ENCODE data around the gene TENT4A.

GRCh38 chr5:6710551-6711318, 2.5 kb upstream of the TENT4A start:
- TF ChIP-seq POLR2AphosphoS5 (IDR thresholded peaks at IDR 0.05; ENCODE audit: borderline replicate concordance, low read depth, low read length): no peak
- TF ChIP-seq EZH2 (IDR thresholded peaks at IDR 0.05): no peak
- TF ChIP-seq FOXP2 (optimal IDR thresholded peaks at IDR 0.05; ENCODE audit: control extremely low read depth, extremely low read length, insufficient read depth): no peak

Data from SK-N-MC (cell line).